ENCODE measurements around the gene SLC5A1. TPM values are rescaled to one million over a fixed set of nuclear protein-coding genes. Genes with fewer than 3 reads are reported as not detected.

The SLC5A1 gene
- total and polyA plus RNA-seq, 2 donors (not counting 1 experiment from before 2014, with no cell fraction given) = not detected

- ChIA-PET CTCF (no interaction called here), POLR2A (no interaction called here)
- no peaks in the 10 kb centered on the region for H3K36me3 ChIP-seq (replicated peaks in 1 of 2; ENCODE audit: control extremely low read depth in 1 of 2, control insufficient read depth in 1 of 2, extremely low read depth in 1 of 2, insufficient read depth in 2 of 2, low read length in 1 of 2)
- peaks cover 0 to 4% (median 0%) of the 10 kb centered on the region in 3 donors for H3K9me3 ChIP-seq (ENCODE audit: control extremely low read depth in 1 of 3, control insufficient read depth in 2 of 3, insufficient read depth in 1 of 3, low read length in 2 of 3)
- no peaks in the 10 kb centered on the region for H3K79me2 ChIP-seq (ENCODE audit: control insufficient read depth, insufficient read depth, low read length)
- intact Hi-C loops (cut with micrococcal nuclease) = no loop called here
- no peak overlapping the region for H2AFZ ChIP-seq (ENCODE audit: insufficient read depth, low read depth, low read length, poor library complexity, severe bottlenecking)
- no peaks in the 10 kb centered on the region for H3K4me1 ChIP-seq (ENCODE audit: control insufficient read depth in 2 of 2, insufficient read depth in 2 of 2, low read length in 2 of 2)
- H3K27ac Mint-ChIP-seq = no peak overlapping the region
- H3K4me2 ChIP-seq (replicated peaks; ENCODE audit: low read depth, low read length, poor library complexity, severe bottlenecking) = no peak overlapping the region
- no peak overlapping the region for H3K4me3 ChIP-seq (ENCODE audit: control extremely low read depth in 1 of 5, extremely low read depth in 1 of 5, insufficient read depth in 1 of 5, low read depth in 2 of 5, low read length in 4 of 5)
- H4K20me1 ChIP-seq (ENCODE audit: control insufficient read depth, insufficient read depth, low read length, poor library complexity, severe bottlenecking) = no peaks in the 10 kb centered on the region
- H3K4me3 Mint-ChIP-seq = no peak overlapping the region
- no peak overlapping the region for H3K9ac ChIP-seq (ENCODE audit: low read length)
- H3K27me3 ChIP-seq (replicated peaks in 1 of 4; ENCODE audit: control extremely low read depth in 1 of 4, control insufficient read depth in 3 of 4, insufficient read depth in 4 of 4, low read length in 3 of 4) = peaks cover 0 to 5% (median 0%) of the 10 kb centered on the region in 4 experiments
- DNase-seq (no peak), ATAC-seq (ENCODE audit: low read depth) (no peak)
- H3K9me3 Mint-ChIP-seq (ENCODE audit: insufficient read depth) = no peaks in the 10 kb centered on the region
- WGBS (ENCODE audit: insufficient coverage) = no CpG with 5 or more reads among the region's 3 CpGs
- H3K27me3 Mint-ChIP-seq = peaks cover 31% of the 10 kb centered on the region
- no peak for TF ChIP-seq CTCF (IDR thresholded peaks at IDR 0.05)
- no peaks in the 10 kb centered on the region for H3K4me1 Mint-ChIP-seq
- no peak overlapping the region for H3K27ac ChIP-seq (ENCODE audit: low read length in 2 of 2)
These were observed 21.3 kb upstream of the SLC5A1 start for GRCh38 chr22:32021716-32022115.

GRCh38 chr22:32023251-32023827 lies 19.7 kb upstream of the SLC5A1 start:
- H4K20me1 ChIP-seq (ENCODE audit: control insufficient read depth, insufficient read depth, low read length, poor library complexity, severe bottlenecking) = no peaks in the 10 kb centered on the region
- H3K4me1 Mint-ChIP-seq = no peaks in the 10 kb centered on the region
- no peaks in the 10 kb centered on the region for H3K9me3 Mint-ChIP-seq (ENCODE audit: insufficient read depth)
- H3K27me3 Mint-ChIP-seq = peaks cover 18% of the 10 kb centered on the region
- ChIA-PET POLR2A (no interaction called here), CTCF (no interaction called here)
- peaks cover 0 to 4% (median 0%) of the 10 kb centered on the region in 3 donors for H3K9me3 ChIP-seq (ENCODE audit: control extremely low read depth in 1 of 3, control insufficient read depth in 2 of 3, insufficient read depth in 1 of 3, low read length in 2 of 3)
- no peak for ATAC-seq (ENCODE audit: low read depth)
- H3K27ac Mint-ChIP-seq = no peak overlapping the region
- H3K27me3 ChIP-seq (replicated peaks in 1 of 4; ENCODE audit: control extremely low read depth in 1 of 4, control insufficient read depth in 3 of 4, insufficient read depth in 4 of 4, low read length in 3 of 4) = peaks cover 0 to 7% (median 0%) of the 10 kb centered on the region in 4 experiments
- no peaks in the 10 kb centered on the region for H3K4me1 ChIP-seq (ENCODE audit: control insufficient read depth in 2 of 2, insufficient read depth in 2 of 2, low read length in 2 of 2)
- no peak overlapping the region for H3K9ac ChIP-seq (ENCODE audit: low read length)
- no peaks in the 10 kb centered on the region for H3K79me2 ChIP-seq (ENCODE audit: control insufficient read depth, insufficient read depth, low read length)
- no peak overlapping the region for H3K4me3 Mint-ChIP-seq
- no CpG with 5 or more reads among the region's 2 CpGs for WGBS (ENCODE audit: insufficient coverage)
- H3K36me3 ChIP-seq (replicated peaks in 1 of 2; ENCODE audit: control extremely low read depth in 1 of 2, control insufficient read depth in 1 of 2, extremely low read depth in 1 of 2, insufficient read depth in 2 of 2, low read length in 1 of 2) = no peaks in the 10 kb centered on the region
- no peak overlapping the region for H3K4me2 ChIP-seq (replicated peaks; ENCODE audit: low read depth, low read length, poor library complexity, severe bottlenecking)
- DNase-seq = no peak
- no peak for TF ChIP-seq CTCF (IDR thresholded peaks at IDR 0.05)
- TF ChIP-seq EZH2 (IDR thresholded peaks at IDR 0.05; ENCODE audit: borderline replicate concordance, insufficient read depth, low read depth, low read length, poor library complexity, severe bottlenecking) = no peak
- intact Hi-C loops (cut with micrococcal nuclease) = no loop called here
- no peak overlapping the region for H3K4me3 ChIP-seq (ENCODE audit: control extremely low read depth in 1 of 5, extremely low read depth in 1 of 5, insufficient read depth in 1 of 5, low read depth in 2 of 5, low read length in 4 of 5)
- H3K27ac ChIP-seq (ENCODE audit: low read length in 2 of 2) = no peak overlapping the region
- no peak overlapping the region for H2AFZ ChIP-seq (ENCODE audit: insufficient read depth, low read depth, low read length, poor library complexity, severe bottlenecking)
